ENCODE results near the gene RTKN. TPM values are rescaled to one million over a fixed set of nuclear protein-coding genes. Genes with fewer than 3 reads are reported as not detected.

Gene RTKN
- total and polyA plus RNA-seq, 2 of the 13 experiments (the other 11 are each of a cell fraction or from before 2014, with no cell fraction given), result 159 to 166 TPM

GRCh38 chr2:74379851-74380789, 61.6 kb downstream of the RTKN start, which contains the start of gene DCTN1 (continued):
- TF ChIP-seq ZNF687 (CRISPR knock-in tag; IDR thresholded peaks at IDR 0.05), result peak; percentile 35
- TF ChIP-seq ZNF768 (CRISPR knock-in tag; IDR thresholded peaks at IDR 0.05), result no peak
- no peak; the same call in 1 of the 2 replicates for TF ChIP-seq NFE2L1 (CRISPR knock-in tag; IDR thresholded peaks at IDR 0.05; ENCODE audit: borderline replicate concordance)
- no peak for TF ChIP-seq NFKBIZ (CRISPR knock-in tag; IDR thresholded peaks at IDR 0.05)
- TF ChIP-seq CREB3 (CRISPR knock-in tag; IDR thresholded peaks at IDR 0.05), result no peak
- no peak for TF ChIP-seq ZNF207 (IDR thresholded peaks at IDR 0.05; ENCODE audit: borderline replicate concordance)
- 0 out of 2 replicates have a peak, but pooled peaks have one; percentile 38 for TF ChIP-seq HIVEP1 (CRISPR knock-in tag; IDR thresholded peaks at IDR 0.05)
- no peak for TF ChIP-seq ZKSCAN8 (CRISPR knock-in tag; IDR thresholded peaks at IDR 0.05; ENCODE audit: borderline replicate concordance)
- no peak for TF ChIP-seq MIER2 (CRISPR knock-in tag; IDR thresholded peaks at IDR 0.05)
- TF ChIP-seq, protein P1, sequence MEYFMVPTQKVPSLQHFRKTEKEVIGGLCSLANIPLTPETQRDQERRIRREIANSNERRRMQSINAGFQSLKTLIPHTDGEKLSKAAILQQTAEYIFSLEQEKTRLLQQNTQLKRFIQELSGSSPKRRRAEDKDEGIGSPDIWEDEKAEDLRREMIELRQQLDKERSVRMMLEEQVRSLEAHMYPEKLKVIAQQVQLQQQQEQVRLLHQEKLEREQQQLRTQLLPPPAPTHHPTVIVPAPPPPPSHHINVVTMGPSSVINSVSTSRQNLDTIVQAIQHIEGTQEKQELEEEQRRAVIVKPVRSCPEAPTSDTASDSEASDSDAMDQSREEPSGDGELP (IDR thresholded peaks at IDR 0.05; ENCODE audit: borderline replicate concordance, low read depth), result peak; percentile 83; the same call in 1 of the 2 replicates
- no peak for TF ChIP-seq ZNF468 (CRISPR knock-in tag; IDR thresholded peaks at IDR 0.05)
- TF ChIP-seq NR2C2 (CRISPR knock-in tag; IDR thresholded peaks at IDR 0.05; ENCODE audit: borderline replicate concordance), result no peak
- no peak for TF ChIP-seq ZNF180 (CRISPR knock-in tag; IDR thresholded peaks at IDR 0.05; ENCODE audit: borderline replicate concordance, low read depth)
- TF ChIP-seq ATF3 (CRISPR knock-in tag; IDR thresholded peaks at IDR 0.05), result no peak
- TF ChIP-seq, protein P2, sequence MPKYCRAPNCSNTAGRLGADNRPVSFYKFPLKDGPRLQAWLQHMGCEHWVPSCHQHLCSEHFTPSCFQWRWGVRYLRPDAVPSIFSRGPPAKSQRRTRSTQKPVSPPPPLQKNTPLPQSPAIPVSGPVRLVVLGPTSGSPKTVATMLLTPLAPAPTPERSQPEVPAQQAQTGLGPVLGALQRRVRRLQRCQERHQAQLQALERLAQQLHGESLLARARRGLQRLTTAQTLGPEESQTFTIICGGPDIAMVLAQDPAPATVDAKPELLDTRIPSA (CRISPR knock-in tag; IDR thresholded peaks at IDR 0.05; ENCODE audit: borderline replicate concordance), result no peak
- TF ChIP-seq, protein P3, sequence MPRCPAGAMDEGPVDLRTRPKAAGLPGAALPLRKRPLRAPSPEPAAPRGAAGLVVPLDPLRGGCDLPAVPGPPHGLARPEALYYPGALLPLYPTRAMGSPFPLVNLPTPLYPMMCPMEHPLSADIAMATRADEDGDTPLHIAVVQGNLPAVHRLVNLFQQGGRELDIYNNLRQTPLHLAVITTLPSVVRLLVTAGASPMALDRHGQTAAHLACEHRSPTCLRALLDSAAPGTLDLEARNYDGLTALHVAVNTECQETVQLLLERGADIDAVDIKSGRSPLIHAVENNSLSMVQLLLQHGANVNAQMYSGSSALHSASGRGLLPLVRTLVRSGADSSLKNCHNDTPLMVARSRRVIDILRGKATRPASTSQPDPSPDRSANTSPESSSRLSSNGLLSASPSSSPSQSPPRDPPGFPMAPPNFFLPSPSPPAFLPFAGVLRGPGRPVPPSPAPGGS (CRISPR knock-in tag; IDR thresholded peaks at IDR 0.05), result no peak
- TF ChIP-seq ZNF672 (CRISPR knock-in tag; IDR thresholded peaks at IDR 0.05), result no peak
- TF ChIP-seq ZBTB33 (CRISPR knock-in tag; IDR thresholded peaks at IDR 0.05), result 0 out of 2 replicates have a peak, but pooled peaks have one; percentile 31
